KMS-11 (cell line): Measurements from ENCODE around the gene MAGI3.

ENCODE experiments used
- H2AFZ ChIP-seq: fragments of 200-600 bp; sonication (generic); 2 replicates; pipeline ENCODE4 v1.6.1; 2016; ENCODE audit warnings: antibody characterized with exemption, mixed run types, low read depth
- H3K27ac ChIP-seq: fragments of 200-600 bp; sonication (generic); 2 replicates; pipeline ENCODE4 v1.6.1; 2016; ENCODE audit warnings: mild to moderate bottlenecking, mixed run types
- H3K27me3 ChIP-seq: fragments of 200-600 bp; sonication (generic); 2 replicates; pipeline ENCODE4 v1.6.1; 2017; ENCODE audit warnings: mild to moderate bottlenecking, low read depth, mixed run types, moderate library complexity; ENCODE audit not compliant: insufficient read depth
- H3K36me3 ChIP-seq: fragments of 200-600 bp; sonication (generic); 2 replicates; pipeline ENCODE4 v1.6.1; 2017; ENCODE audit warnings: mild to moderate bottlenecking, mixed run types; ENCODE audit not compliant: insufficient read depth
- H3K4me1 ChIP-seq: fragments of 200-600 bp; sonication (generic); 2 replicates; pipeline ENCODE4 v1.6.1; 2016; ENCODE audit warnings: mild to moderate bottlenecking, low read depth, mixed run types; ENCODE audit not compliant: poor library complexity, severe bottlenecking
- H3K4me2 ChIP-seq: fragments of 200-600 bp; sonication (generic); 2 replicates; pipeline ENCODE4 v1.7.0; 2016; ENCODE audit warnings: mild to moderate bottlenecking, mixed run types
- H3K4me3 ChIP-seq: fragments of 200-600 bp; sonication (generic); IDR thresholded peaks from 2 replicates; pipeline ENCODE4 v1.6.1; 2017; ENCODE audit warnings: low read depth, low read length, mixed read lengths; ENCODE audit not compliant: insufficient read depth
- H3K79me2 ChIP-seq: fragments of 200-600 bp; sonication (generic); 2 replicates; pipeline ENCODE4 v1.6.1; 2016; ENCODE audit warnings: low read depth, mixed run types; ENCODE audit not compliant: insufficient read depth
- H3K9ac ChIP-seq: fragments of 200-600 bp; sonication (generic); 2 replicates; pipeline ENCODE4 v1.6.1; 2016; ENCODE audit warnings: mild to moderate bottlenecking, mixed run types
- H4K20me1 ChIP-seq: fragments of 200-600 bp; sonication (generic); 2 replicates; pipeline ENCODE4 v1.6.1; 2016; ENCODE audit warnings: mild to moderate bottlenecking, mixed run types; ENCODE audit not compliant: insufficient read depth
- CTCF ChIP-seq: fragments of 200-600 bp; sonication (generic); conservative IDR thresholded peaks from 2 replicates; pipeline ENCODE4 v1.6.1; 2017; ENCODE audit warnings: low read depth, mild to moderate bottlenecking, antibody characterized with exemption, low read length, moderate library complexity, mixed read lengths

The MAGI3 gene

GRCh38 chr1:113683384-113684152, 293.3 kb downstream of the MAGI3 start:
- Histone ChIP-seq H2AFZ (no peak overlapping the region), H3K79me2 (no peaks in the 10 kb centered on the region), H3K27ac (no peak overlapping the region), H3K4me2 (no peak overlapping the region; the same call in 1 of the 2 replicates), H3K36me3 (no peaks in the 10 kb centered on the region), H3K27me3 (no peaks in the 10 kb centered on the region), H3K4me1 (peaks cover 24% of the 10 kb centered on the region), H4K20me1 (no peaks in the 10 kb centered on the region), H3K9ac (no peak overlapping the region), H3K4me3 (no peak overlapping the region)
- TF ChIP-seq CTCF: no peak

GRCh38 chr1:113684153-113684541, 293.8 kb downstream of the MAGI3 start:
- no peak overlapping the region for H3K4me2 ChIP-seq
- no peak for TF ChIP-seq CTCF
- H3K27me3 ChIP-seq: no peaks in the 10 kb centered on the region
- no peak overlapping the region for H3K9ac ChIP-seq
- H3K36me3 ChIP-seq: no peaks in the 10 kb centered on the region
- H4K20me1 ChIP-seq: no peaks in the 10 kb centered on the region
- H3K27ac ChIP-seq: no peak overlapping the region
- H2AFZ ChIP-seq: no peak overlapping the region
- no peaks in the 10 kb centered on the region for H3K79me2 ChIP-seq
- no peak overlapping the region for H3K4me3 ChIP-seq
- peaks cover 24% of the 10 kb centered on the region for H3K4me1 ChIP-seq

GRCh38 chr1:113686891-113687618, 296.7 kb downstream of the MAGI3 start:
- Histone ChIP-seq H3K36me3 (no peaks in the 10 kb centered on the region), H3K27ac (no peak overlapping the region), H4K20me1 (no peaks in the 10 kb centered on the region), H3K4me1 (peaks cover 13% of the 10 kb centered on the region), H3K4me2 (no peak overlapping the region), H3K27me3 (no peaks in the 10 kb centered on the region), H2AFZ (no peak overlapping the region), H3K4me3 (no peak overlapping the region), H3K9ac (no peak overlapping the region), H3K79me2 (no peaks in the 10 kb centered on the region)
- no peak for TF ChIP-seq CTCF

- Histone ChIP-seq H3K4me3 (no peak overlapping the region), H3K9ac (no peak overlapping the region), H3K36me3 (no peaks in the 10 kb centered on the region), H3K27me3 (no peaks in the 10 kb centered on the region), H3K27ac (no peak overlapping the region), H3K79me2 (no peaks in the 10 kb centered on the region), H2AFZ (no peak overlapping the region), H3K4me1 (no peaks in the 10 kb centered on the region), H3K4me2 (no peak overlapping the region), H4K20me1 (no peaks in the 10 kb centered on the region)
- TF ChIP-seq CTCF: no peak
Observed at GRCh38 chr1:113691184-113691583, 300.9 kb downstream of the MAGI3 start.
